Gastroesophageal sphincter (tissue), 2 donors: ENCODE data around the gene PLAAT5.

Experiments
- EP300 ChIP-seq: sonication (generic); formaldehyde crosslinking; IDR thresholded peaks from one replicate; pipeline ENCODE4 v1.6.1; 2017; ENCODE audit warnings: antibody characterized with exemption, mild to moderate bottlenecking
- POLR2A ChIP-seq, 2 donors: fragments of 450-650 bp; IDR thresholded peaks; one replicate each; pipeline ENCODE4 v1.6.1; 2017; ENCODE audit warnings: antibody characterized with exemption in 2 of 2, mild to moderate bottlenecking in 2 of 2, moderate library complexity in 1 of 2

GRCh38 chr11:63427971-63428508 is 62.9 kb downstream of the PLAAT5 start:
- TF ChIP-seq EP300 = no peak
- no peak for TF ChIP-seq POLR2A (IDR thresholded peaks at IDR 0.05)
